Pulmonary artery endothelial cell (primary cell): ENCODE results near the gene PTPRC. TPM values are rescaled to one million over a fixed set of nuclear protein-coding genes. Genes with fewer than 3 reads are reported as not detected.
"Not testable (repeated sequence)": the region's sequence is repeated elsewhere in the genome, so short reads cannot be mapped to it uniquely, and the experiment has no call there.

Experiments used
- DNase-seq: peaks from one replicate; pipeline ENCODE4 v3.0.0-alpha.2; 2011; ENCODE audit warnings: low read depth, low spot score
- total RNA-seq: library from RNA; depleted of rRNA; stranded (reverse); fragments of >200 nt; gene quantifications from 2 replicates; pipeline ENCODE4 v1.2.3, GENCODE V29; 2014

The PTPRC gene
- not detected in 2 replicates for total RNA-seq

DNA sequence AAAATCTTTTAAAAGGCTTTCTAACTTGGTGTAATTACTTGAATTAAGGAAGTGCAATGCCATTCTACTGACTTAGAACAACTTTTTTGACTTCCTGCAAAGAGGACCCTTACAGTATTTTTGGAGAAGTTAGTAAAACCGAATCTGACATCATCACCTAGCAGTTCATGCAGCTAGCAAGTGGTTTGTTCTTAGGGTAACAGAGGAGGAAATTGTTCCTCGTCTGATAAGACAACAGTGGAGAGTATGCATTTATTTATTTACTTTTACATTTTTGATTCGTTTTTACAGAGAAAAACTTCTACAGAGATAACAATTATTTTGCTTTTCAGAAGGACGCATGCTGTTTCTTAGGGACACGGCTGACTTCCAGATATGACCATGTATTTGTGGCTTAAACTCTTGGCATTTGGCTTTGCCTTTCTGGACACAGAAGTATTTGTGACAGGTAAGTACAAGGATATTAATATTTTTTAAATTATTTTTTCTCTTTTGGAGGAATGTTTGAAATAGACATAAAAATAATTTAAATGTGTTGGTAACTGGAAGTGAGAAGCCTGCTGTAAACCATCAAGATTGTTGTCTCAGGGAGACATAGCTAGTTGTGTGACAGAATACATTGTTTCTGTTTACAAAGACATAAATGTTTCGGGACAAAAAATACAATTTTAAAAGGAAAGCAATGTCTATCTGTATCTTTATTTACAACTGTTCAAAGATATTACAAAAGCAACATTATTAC, at the start of gene PTPRC:
Gene PTPRC (plus strand): TSS at position 147 of the 742 bp plus-strand sequence. CDS start 229 bp downstream, at position 376.
- DNase-seq: no peak

GRCh38 chr1:198590454-198590853, 48.4 kb upstream of the PTPRC start:
- DNase-seq: no peak

- DNase-seq: no peak
Measured at GRCh38 chr1:198595765-198596164, 43.1 kb upstream of the PTPRC start.

- DNase-seq: no peak
Measured at GRCh38 chr1:198597690-198598430, 41.0 kb upstream of the PTPRC start.

DNA sequence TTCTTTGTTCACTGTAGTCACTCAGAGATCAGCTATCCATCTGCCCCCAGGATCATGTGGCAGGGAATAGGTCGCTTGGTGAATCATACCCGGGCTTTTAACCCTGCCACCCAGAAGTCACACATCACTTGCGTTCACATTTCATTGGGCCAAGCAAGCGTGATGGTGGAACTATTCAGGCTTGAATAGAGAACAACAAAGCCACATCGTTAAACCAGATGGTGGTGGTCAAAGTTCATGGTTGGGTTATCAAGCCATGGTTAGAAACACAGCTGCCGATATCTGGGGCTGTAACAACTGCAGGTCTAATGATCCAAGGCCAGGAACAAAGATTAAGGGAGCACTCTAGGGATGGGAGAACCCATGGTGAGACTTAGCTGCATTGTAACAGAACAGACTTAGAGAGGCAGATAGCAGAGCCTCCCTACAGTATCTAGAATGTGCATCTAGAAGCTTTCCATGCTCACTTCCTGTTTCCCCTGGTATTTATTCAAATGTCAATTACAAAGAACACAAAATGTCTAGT, 40.0 kb upstream of the PTPRC start:
- DNase-seq: no peak

DNA sequence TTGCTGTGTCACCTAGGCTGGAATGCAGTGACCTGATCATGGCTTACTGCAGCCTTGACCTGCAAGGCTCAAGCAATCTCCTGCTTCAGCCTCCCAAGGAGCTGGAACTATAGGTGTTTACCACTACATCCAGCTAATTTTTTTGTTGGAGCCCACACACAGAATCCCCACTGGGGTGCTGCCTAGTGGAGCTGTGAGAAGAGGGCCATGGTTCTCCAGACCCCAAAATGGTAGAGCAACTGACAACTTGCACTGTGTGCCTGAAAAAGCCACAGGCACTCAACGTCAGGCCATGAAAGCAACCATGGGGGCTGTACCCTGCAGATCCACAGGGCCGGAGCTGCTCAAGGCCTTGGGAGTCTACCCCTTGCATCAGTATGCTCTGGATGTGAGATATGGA, 39.1 kb upstream of the PTPRC start:
- DNase-seq: no peak

DNA sequence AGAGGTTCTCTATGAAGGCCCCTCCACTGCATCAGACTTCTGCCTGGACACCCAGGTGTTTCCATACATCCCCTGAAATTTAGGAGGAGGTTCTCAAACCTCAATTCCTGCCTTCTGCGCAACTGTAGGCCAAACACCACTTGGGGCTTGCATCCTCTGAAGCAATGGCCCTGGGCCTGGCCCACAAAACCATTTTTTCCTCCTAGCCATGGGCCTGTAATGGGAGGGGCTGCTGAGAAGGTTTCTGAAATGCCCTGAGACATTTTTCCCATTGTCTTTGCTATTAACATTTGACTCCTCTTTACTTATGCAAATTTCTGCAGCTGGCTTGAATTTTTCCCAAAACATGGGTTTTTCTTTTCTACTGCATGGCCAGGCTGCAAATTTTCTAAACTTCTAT, 37.9 kb upstream of the PTPRC start:
- no peak for DNase-seq

DNA sequence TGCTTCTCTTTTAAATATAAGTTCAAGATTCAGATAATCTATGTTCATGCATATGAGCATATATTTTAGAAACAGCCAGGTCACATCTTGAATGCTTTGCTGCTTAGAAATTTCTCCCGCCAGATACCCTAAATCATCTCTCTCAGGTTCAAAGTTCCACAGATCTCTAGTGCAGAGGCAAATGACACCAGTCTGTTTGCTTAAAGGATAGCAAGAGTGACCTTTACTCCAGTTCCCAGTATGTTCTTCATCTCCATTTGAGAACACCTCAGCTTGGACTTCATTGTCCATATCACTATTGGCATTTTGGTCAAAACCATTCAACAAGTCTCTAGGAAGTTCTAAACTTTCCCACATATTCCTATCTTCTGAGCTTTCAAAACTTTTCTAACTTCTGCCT, 37.5 kb upstream of the PTPRC start:
- not testable (repeated sequence) for DNase-seq

DNA sequence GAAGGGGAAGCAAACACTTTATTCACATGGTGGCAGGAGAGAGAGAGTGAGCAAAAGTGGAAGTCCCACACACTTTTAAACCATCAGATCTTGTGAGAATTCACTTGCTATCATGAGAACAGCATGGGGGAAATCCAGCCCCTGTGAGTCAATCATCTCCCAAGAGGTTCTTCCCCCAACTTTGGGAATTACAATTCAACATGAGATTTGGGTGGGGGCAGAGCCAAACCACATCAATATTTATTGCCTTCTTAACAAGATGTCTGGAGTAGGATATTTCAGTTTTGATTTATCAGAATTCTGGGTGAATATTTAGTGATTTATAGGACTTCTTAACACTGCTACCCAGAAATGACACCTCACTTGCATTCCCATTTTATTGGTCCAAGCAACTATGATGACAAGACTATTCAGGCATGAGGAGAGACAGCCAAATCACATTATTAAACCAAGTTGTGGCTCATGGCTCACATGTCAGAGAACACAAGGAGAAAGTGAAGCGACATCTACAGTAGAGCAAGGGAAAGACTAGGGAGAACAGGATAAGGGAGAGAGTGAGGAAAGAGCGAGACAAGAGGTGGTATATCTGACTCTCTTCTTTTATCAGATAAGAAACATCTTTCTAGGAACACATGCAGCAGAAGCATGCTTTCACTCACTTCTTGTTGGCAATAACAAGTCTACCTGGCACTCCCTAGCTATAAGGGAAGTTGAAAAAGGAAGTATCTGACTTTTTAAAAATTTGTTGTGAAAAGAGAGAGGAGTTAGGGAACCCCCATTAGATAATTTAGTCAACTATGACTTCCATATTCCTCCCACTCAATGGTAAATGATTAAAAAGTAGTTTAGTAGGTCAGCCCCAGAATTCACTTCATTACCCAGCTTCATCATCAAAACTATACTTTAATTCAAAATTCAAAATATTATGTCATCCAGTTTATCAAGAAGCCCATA, 36.6 kb upstream of the PTPRC start:
- no peak for DNase-seq

DNA sequence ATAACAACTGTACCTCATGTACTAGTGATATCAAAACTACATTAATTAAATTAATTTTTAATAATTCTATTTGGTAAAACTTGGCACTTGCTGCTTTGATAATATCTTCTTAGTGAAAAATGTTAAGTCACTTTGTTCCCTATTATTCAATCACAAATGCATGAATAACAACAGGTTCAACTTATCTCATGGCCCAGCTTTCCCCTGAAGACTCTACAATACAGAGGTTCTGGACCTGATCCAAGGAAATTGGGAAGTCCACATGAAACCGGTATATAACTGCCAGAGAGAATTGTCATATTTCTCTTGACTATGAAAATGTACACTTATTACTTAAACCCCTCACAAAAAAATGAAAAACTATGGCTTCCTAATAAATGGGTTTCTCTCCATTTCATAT, 33.9 kb upstream of the PTPRC start:
- DNase-seq: peak; percentile 32

- DNase-seq: no peak
Measured at GRCh38 chr1:198605406-198605805, 33.4 kb upstream of the PTPRC start.

GRCh38 chr1:198606020-198606438, 32.8 kb upstream of the PTPRC start:
- no peak for DNase-seq

DNA sequence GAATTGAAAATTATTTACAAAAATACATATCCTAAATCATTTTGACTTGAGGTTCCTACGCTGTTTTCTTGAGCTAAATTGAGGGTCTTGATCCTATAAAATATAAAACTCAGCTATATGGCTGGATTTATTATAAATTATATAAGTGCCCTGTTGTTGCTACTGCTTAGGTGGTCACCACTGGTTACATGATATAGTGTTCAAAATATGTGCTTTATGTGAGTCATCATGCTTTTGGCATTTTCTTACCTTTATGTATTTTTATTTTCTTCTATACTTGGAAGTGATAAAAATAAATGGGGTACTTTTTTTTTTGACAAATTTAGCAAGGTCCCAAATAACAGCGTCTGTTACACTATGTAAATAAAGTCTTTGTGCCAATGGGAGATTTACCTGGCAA, 31.1 kb upstream of the PTPRC start:
- no peak for DNase-seq

DNA sequence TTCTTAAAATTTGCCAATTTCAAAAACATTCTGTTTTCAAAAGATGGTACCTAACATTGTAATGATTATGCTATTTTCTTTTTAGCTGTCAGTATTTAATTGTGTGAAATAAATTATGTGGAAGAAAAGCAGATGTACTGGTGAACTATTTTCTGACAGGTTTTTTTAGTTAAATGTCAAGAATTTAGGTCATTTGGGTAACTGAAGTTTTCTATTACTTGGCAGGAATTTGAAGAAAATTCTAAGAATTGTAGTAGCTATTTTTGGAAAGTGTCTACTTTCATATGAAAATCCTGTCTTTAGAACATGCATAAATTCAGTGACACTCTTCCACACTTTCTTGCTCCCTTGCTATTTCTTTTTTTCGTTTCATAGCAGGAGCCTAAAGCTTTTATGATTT, 28.5 kb upstream of the PTPRC start:
- DNase-seq: no peak

DNA sequence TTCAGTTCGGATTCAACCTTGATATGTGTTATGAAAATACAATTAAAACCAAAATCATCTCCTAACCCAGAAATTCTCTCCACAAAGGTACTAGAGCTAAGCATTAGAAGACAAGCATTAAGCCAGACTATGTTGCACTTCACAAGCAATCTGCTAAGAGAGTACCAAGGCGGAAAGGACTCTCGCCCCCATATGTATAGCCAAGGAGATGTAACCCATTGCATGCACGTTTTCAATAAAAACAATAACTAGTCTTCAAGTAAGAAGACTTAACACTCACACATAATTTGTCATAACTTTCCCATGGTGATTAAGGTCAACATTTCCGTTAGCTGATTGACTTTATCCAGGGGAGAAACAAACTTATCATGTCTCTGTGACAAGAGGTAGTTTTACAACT, 27.6 kb upstream of the PTPRC start:
- no peak for DNase-seq

GRCh38 chr1:198612471-198613260, 26.2 kb upstream of the PTPRC start:
- no peak for DNase-seq

DNA sequence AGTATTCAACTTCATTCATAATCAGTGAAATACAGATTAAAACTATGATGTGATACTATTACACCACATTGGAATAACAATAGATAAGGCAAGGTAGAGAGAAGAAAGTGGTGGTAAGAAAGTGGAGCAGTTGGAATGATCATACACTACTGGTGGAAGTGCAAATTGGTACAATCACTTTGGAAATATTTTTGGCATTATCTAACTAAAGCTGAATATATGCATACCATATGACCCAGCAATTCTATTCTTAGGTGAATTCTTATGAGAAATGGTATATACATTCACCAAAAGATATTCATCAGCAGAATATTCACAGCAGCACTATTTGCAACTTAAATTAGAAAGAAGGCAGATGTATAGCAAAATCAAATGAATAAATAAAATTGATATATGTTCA, 21.4 kb upstream of the PTPRC start:
- DNase-seq: no peak

GRCh38 chr1:198619375-198620140, 19.3 kb upstream of the PTPRC start:
- DNase-seq: no peak

DNA sequence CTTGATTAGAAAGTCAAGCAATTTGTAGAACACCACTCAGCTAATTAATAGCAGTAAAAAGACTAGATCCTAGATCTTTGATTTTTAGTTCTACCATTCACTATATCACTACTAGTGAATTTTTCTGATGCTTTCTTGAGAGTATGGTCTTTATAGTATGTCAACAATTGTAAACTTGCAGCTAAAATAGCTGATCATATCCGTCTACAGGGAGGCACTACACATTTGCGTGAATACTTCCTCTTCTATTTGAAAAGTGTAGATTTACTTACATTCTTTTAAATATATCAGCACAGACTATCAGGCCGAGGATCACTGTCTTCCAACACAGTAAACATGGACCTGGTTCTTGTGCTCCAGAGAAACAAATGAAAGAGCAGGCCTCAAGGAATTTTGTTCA, 18.6 kb upstream of the PTPRC start:
- no peak for DNase-seq
